NB4 (cell line): ENCODE data around the gene INO80B.
A peak's percentile ranks its signal among the peaks of the same experiment; 100 is the strongest.
"Not testable (repeated sequence)": the region's sequence is repeated elsewhere in the genome, so short reads cannot be mapped to it uniquely, and the experiment has no call there.

Experiments
- DNase-seq: peaks from one replicate; pipeline ENCODE4 v3.0.0; 2010; ENCODE audit warnings: low read depth
- H3K4me3 ChIP-seq: one replicate; pipeline ENCODE4 v1.5.1; 2011; ENCODE audit warnings: mild to moderate bottlenecking, low read depth, low read length, moderate library complexity
- MYC ChIP-seq: IDR thresholded peaks from 2 replicates; pipeline ENCODE4 v1.6.1; 2011; ENCODE audit warnings: low read depth, low read length
- POLR2A ChIP-seq: IDR thresholded peaks from 2 replicates; pipeline ENCODE4 v1.6.1; 2011; ENCODE audit warnings: mild to moderate bottlenecking; ENCODE audit not compliant: insufficient read length; ENCODE audit errors: extremely low read depth
- TF ChIP-seq, protein P1 (sequence below): IDR thresholded peaks from 2 replicates; pipeline ENCODE4 v1.6.1; 2011; ENCODE audit warnings: low read depth, low read length
- TF ChIP-seq, protein P2 (sequence below): IDR thresholded peaks from one replicate; pipeline ENCODE4 v1.5.1; 2012; ENCODE audit warnings: low read depth, low read length

Gene INO80B

DNA sequence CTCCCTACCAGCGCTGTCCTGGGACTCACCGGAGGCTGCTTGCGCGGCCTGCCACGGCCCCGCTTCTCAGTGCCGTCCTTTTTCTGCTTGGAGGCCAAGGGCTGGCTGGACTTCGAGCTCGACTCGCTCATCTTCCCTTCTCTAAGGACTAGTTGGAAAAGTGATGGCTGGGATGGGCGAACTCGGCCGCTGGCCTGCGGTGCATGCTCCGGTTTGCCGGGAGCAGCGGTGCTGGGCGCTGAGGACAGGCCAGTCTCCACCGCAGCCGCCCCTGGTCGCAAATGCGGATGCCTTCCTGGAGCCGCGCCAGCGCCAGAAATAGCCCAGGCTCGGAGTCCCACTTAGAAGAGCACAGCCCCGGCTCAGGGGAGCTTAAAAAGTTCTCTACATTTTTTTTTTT is 36.6 kb upstream of the INO80B start:
- TF ChIP-seq, protein P1, sequence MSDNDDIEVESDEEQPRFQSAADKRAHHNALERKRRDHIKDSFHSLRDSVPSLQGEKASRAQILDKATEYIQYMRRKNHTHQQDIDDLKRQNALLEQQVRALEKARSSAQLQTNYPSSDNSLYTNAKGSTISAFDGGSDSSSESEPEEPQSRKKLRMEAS: no peak
- TF ChIP-seq MYC (no peak), POLR2A (no peak)
- TF ChIP-seq, protein P2, sequence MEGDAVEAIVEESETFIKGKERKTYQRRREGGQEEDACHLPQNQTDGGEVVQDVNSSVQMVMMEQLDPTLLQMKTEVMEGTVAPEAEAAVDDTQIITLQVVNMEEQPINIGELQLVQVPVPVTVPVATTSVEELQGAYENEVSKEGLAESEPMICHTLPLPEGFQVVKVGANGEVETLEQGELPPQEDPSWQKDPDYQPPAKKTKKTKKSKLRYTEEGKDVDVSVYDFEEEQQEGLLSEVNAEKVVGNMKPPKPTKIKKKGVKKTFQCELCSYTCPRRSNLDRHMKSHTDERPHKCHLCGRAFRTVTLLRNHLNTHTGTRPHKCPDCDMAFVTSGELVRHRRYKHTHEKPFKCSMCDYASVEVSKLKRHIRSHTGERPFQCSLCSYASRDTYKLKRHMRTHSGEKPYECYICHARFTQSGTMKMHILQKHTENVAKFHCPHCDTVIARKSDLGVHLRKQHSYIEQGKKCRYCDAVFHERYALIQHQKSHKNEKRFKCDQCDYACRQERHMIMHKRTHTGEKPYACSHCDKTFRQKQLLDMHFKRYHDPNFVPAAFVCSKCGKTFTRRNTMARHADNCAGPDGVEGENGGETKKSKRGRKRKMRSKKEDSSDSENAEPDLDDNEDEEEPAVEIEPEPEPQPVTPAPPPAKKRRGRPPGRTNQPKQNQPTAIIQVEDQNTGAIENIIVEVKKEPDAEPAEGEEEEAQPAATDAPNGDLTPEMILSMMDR: no peak
- no peak for DNase-seq

DNA sequence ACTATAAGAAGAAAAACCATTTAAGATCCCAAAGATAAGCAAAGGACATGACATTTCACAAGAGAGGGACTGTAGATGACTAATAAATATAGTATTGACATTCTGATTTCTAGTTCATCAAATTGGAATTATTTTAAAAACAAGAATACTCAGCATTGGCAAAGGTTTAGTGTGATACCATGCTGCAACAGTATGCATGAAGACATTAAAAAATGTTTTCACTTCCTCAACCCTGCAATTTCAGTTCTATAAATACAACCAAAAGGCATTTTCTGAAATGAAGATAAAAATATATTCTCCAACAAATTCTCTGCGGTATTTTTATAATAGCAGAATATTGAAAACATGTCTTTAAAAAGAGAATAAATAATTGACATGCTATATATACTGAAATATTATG is 35.5 kb upstream of the INO80B start:
- TF ChIP-seq, protein P2: no peak
- TF ChIP-seq POLR2A: no peak
- TF ChIP-seq MYC: no peak
- TF ChIP-seq, protein P1: no peak
- H3K4me3 ChIP-seq: no peak overlapping the region
- DNase-seq: no peak

More for the DNA sequence above, 36.6 kb upstream of the INO80B start:
- H3K4me3 ChIP-seq: no peak overlapping the region

DNA sequence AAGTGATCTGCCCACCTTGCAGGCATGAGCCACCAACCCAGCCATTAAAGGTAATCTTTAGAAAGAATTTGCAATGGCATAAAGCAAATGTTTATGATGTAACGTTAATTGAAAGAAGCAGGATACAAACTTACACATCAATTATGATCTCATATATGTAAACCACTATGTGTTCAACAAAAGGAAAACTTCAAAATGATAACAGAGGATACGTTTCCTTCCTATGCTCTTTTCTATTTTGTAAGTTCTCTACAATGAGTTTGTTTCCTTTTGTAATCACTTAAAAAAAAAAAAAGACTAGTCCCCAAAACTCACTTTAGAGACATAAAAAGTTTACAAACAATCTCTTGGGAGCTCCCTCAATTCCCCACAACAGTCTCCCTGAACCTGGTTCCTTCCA is 34.9 kb upstream of the INO80B start:
- no peak overlapping the region for H3K4me3 ChIP-seq
- TF ChIP-seq POLR2A (no peak), MYC (no peak)
- TF ChIP-seq, protein P2: no peak
- TF ChIP-seq, protein P1: no peak
- DNase-seq: no peak

DNA sequence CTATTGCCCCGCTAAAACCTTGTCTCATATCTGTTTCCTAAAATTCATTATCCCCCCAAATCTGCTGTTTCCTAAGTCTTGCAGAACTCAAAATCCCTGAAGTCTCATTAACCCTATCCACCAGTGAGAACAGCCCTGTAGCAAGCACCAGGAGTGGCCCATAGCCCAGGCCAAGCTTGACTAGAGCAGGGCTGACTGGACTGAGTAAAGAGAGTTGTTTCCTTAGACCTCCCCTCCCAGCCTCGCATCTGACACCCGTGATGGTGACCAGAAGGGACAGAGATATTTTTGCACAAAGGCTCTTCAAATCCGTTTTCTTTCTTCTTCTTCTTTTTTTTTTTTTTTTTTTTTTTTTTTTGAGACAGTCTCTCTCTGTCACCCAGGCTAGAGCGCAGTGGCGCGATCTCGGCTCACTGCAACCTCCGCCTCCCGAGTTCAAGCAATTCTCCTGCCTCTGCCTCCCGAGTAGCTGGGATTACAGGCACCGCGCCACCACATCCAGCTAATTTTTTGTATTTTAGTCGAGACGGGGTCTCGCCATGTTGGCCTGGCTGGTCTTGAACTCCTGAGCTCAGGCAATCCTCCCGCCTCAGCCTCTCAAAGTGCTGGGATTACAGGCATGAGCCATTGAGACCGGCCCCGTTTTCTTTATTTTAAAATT is 34.3 kb upstream of the INO80B start:
- peak overlapping the region; percentile 78 for H3K4me3 ChIP-seq
- not testable (repeated sequence) for DNase-seq

DNA sequence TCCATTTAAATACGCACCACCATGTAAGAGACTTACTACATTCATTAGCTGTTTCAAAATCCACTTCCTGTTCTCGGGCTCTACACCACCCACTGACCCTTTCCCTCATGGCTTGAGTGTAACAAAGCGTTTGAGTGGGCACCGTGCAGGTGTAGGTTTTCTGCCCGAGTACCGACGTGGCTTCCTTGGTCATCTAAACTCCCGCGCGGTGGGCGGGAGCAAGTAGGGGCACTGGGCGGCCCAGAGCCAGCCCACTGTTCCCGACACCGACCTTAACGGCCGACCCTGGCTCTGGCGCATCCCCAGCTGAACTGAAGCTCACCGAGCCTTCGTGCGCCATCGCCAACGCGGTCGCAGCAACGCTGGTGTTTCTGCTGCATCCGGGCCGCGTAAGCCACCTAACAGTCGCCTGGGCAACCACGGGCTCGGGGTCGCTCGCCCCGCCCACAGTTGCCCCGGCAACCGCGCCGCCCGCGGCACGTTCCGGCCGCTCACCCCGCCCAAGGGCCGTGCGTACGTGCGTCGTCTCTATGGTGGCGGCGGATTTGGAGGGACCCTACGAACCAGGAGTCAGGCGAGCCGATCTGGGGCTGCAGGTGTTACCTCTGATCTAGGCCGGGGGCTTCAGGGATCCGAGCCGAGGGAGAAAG is 33.5 kb upstream of the INO80B start, which contains the start of the genes C2orf81 and WDR54:
TSS of gene C2orf81 (minus strand) at position 399 of the 650 bp plus-strand sequence. CDS start at position 340, 59 bp downstream.
TSS of gene WDR54 (plus strand) at position 510 of the 650 bp plus-strand sequence. CDS start 424 bp downstream, outside the sequence.
- DNase-seq: peak; percentile 96
- H3K4me3 ChIP-seq: peak within 1 kb of the TSS; percentile 78
- TF ChIP-seq, protein P2: no peak
- TF ChIP-seq POLR2A (peak; percentile 71), MYC (peak; percentile 62; the same call in 1 of the 2 replicates)
- TF ChIP-seq, protein P1: no peak; the same call in 1 of the 2 replicates
